ENCODE data around the gene SQSTM1.

- TF ChIP-seq RAD21 (IDR thresholded peaks at IDR 0.05; ENCODE audit: low read length) = no peak
- TF ChIP-seq TAF1 (IDR thresholded peaks at IDR 0.05; ENCODE audit: borderline replicate concordance, low read depth, low read length) = no peak
- no peak for TF ChIP-seq CTCF (IDR thresholded peaks at IDR 0.05)
- no peak for TF ChIP-seq POLR2AphosphoS5 (IDR thresholded peaks at IDR 0.05; ENCODE audit: low read depth, low read length)
- no peak for TF ChIP-seq EZH2phosphoT487 (IDR thresholded peaks at IDR 0.05; ENCODE audit: borderline replicate concordance, low read depth)
- TF ChIP-seq REST (IDR thresholded peaks at IDR 0.05; ENCODE audit: low read depth, low read length) = no peak
- no peak for TF ChIP-seq SIN3A (IDR thresholded peaks at IDR 0.05; ENCODE audit: borderline replicate concordance, low read depth, low read length)
- no peak for TF ChIP-seq PBX3 (IDR thresholded peaks at IDR 0.05)
- TF ChIP-seq EP300 (IDR thresholded peaks at IDR 0.05; ENCODE audit: borderline replicate concordance in 1 of 2, low read depth in 1 of 2, low read length in 1 of 2) = no peak
- no peak for TF ChIP-seq FOXJ3 (CRISPR knock-in tag; IDR thresholded peaks at IDR 0.05)
- TF ChIP-seq JUND (IDR thresholded peaks at IDR 0.05) = no peak
- TF ChIP-seq MXI1 (IDR thresholded peaks at IDR 0.05; ENCODE audit: low read depth, low read length) = no peak
- no peak for TF ChIP-seq YY1 (IDR thresholded peaks at IDR 0.05; ENCODE audit: low read depth)
- TF ChIP-seq RCOR1 (IDR thresholded peaks at IDR 0.05; ENCODE audit: low read length) = no peak
Measured at GRCh38 chr5:179829732-179830435, 9.2 kb downstream of the SQSTM1 start.

All from SK-N-SH (cell line).